ENCODE measurements around the gene SLC46A1.

Gene SLC46A1

GRCh38 chr17:28370035-28370743, 35.8 kb downstream of the SLC46A1 start, which contains the start of gene VTN:
TSS of gene VTN (minus strand) at chr17:28370307. CDS start at chr17:28370203, 104 bp downstream.
- DNase-seq (ENCODE audit: low spot score in 2 of 2) (no peak), ATAC-seq (replicated peaks; ENCODE audit: extremely low read depth, poor library complexity, severe bottlenecking) (no peak)
- Mint-ChIP-seq H3K27me3 (no peaks in the 10 kb centered on the region), H3K4me3 (peak within 1 kb of the TSS; percentile 90), H3K4me1 (peaks cover 22% of the 10 kb centered on the region), H3K9me3 (no peaks in the 10 kb centered on the region), H3K36me3 (ENCODE audit: insufficient read depth) (peaks cover 10% of the 10 kb centered on the region), H3K27ac (ENCODE audit: low read depth) (peak within 1 kb of the TSS; percentile 93)

DNA sequence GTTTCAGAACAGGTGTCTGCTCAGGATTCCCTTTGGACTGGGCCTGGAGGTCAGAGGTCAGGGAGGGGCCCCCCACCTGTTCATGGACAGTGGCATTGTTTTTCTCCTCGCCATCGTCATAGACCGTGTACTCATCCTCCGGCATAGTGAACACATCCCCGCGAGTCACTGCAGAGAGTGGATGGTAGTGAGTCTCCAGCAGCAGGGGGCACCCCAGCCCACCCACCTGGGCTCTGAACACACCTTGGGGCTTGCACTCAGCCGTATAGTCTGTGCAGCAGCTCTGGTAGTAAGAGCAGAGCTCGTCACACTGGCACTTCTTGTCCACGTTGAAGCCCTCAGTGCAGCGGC, 36.4 kb downstream of the SLC46A1 start:
- H3K4me1 Mint-ChIP-seq: peaks cover 22% of the 10 kb centered on the region
- peaks cover 10% of the 10 kb centered on the region for H3K36me3 Mint-ChIP-seq (ENCODE audit: insufficient read depth)
- H3K9me3 Mint-ChIP-seq: no peaks in the 10 kb centered on the region
- peak overlapping the region; percentile 90 for H3K4me3 Mint-ChIP-seq
- ATAC-seq (replicated peaks; ENCODE audit: extremely low read depth, poor library complexity, severe bottlenecking) (no peak), DNase-seq (ENCODE audit: low spot score in 2 of 2) (no peak)
- no peak overlapping the region for H3K27ac Mint-ChIP-seq (ENCODE audit: low read depth)
- no peaks in the 10 kb centered on the region for H3K27me3 Mint-ChIP-seq

- Mint-ChIP-seq H3K4me3 (no peak overlapping the region), H3K9me3 (no peaks in the 10 kb centered on the region), H3K27me3 (no peaks in the 10 kb centered on the region), H3K36me3 (ENCODE audit: insufficient read depth) (peaks cover 7% of the 10 kb centered on the region), H3K27ac (ENCODE audit: low read depth) (no peak overlapping the region), H3K4me1 (peaks cover 22% of the 10 kb centered on the region)
- DNase-seq (ENCODE audit: low spot score in 2 of 2) (no peak), ATAC-seq (replicated peaks; ENCODE audit: extremely low read depth, poor library complexity, severe bottlenecking) (no peak)
These were observed 36.9 kb downstream of the SLC46A1 start for GRCh38 chr17:28368915-28369683.

GRCh38 chr17:28368306-28368831, 37.6 kb downstream of the SLC46A1 start:
- Mint-ChIP-seq H3K36me3 (ENCODE audit: insufficient read depth) (peaks cover 10% of the 10 kb centered on the region), H3K4me3 (no peak overlapping the region), H3K27ac (ENCODE audit: low read depth) (no peak overlapping the region), H3K4me1 (peaks cover 18% of the 10 kb centered on the region), H3K27me3 (no peaks in the 10 kb centered on the region), H3K9me3 (no peaks in the 10 kb centered on the region)
- DNase-seq (ENCODE audit: low spot score in 2 of 2) (no peak), ATAC-seq (replicated peaks; ENCODE audit: extremely low read depth, poor library complexity, severe bottlenecking) (no peak)

DNA sequence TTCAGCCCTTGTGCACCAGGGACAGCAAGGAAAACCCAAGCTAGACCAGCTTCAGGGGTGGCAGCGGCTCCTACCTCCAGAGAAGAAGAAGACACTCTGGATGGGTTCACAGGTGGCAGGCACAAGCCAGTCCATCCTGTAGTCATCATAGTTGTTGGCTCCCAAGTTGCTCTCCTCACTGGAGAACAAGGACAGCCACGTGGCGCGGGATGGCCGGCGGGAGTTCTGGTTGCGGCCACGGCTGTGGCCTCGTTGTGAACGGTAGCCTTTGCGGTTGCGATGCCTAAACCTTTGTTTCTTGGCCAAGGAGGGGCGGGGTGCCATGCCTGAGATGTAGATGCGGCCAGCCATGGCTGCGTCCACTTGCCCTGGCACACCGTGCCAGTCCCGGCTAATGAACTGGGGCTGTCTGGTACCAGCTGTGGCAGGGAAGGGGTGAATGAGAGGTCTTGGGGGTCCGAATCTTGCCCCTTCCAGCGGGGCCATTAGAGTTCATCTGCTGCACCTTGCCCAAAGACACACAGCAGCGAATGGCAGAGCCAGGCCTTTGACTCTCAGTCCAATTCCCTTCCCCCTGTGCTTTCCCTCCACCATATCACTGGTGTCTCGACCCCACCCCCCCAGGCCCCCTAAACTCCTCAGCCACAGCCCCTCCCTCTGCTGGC, 38.2 kb downstream of the SLC46A1 start:
- Mint-ChIP-seq H3K4me3 (no peak overlapping the region), H3K36me3 (ENCODE audit: insufficient read depth) (peaks cover 10% of the 10 kb centered on the region), H3K4me1 (peaks cover 13% of the 10 kb centered on the region), H3K9me3 (no peaks in the 10 kb centered on the region), H3K27ac (ENCODE audit: low read depth) (no peak overlapping the region), H3K27me3 (no peaks in the 10 kb centered on the region)
- no peak for ATAC-seq (replicated peaks; ENCODE audit: extremely low read depth, poor library complexity, severe bottlenecking)
- no peak for DNase-seq (ENCODE audit: low spot score in 2 of 2)

DNA sequence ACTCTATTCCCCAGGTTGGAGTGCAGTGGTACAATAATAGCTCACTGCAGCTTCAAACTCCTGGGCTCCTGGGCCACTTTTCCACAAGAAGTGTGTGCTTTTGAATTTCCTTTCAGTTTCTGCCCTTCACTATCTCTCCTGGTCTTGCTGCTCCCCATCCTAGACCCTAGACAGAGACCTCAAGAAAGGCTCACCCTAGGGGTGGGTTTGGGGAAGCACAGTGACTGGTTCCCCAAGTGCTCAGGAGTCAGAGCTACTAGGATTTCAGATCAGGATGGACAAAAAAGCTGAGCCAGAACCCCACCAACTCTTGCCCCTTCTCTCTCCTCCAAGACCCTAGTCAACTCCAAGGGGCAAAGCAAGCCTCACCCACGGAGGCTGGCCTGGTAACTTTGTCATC, 39.4 kb downstream of the SLC46A1 start:
- H3K36me3 Mint-ChIP-seq (ENCODE audit: insufficient read depth): peaks cover 13% of the 10 kb centered on the region

DNA sequence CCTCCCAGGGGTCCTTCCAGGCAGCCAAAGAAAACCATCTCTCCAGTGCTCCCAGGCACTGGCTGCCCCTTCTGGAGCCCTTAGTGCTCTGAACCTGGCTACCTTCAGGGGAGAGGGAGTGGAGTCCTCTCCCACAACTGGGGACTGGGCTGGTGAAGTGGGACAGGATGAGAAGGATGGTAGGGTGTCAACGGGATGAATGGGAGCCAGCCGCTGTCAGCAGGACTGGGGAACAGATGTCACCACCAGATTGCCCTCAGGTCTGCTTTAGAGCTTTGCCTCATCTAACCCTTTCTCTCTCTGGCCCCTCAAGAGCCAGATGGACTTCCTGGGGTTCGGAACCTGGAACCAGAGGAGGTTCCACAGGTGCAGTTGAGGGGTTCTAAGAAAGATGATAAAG, 40.5 kb downstream of the SLC46A1 start:
- no peaks in the 10 kb centered on the region for H3K9me3 Mint-ChIP-seq
- no peaks in the 10 kb centered on the region for H3K4me1 Mint-ChIP-seq
- ATAC-seq (replicated peaks; ENCODE audit: extremely low read depth, poor library complexity, severe bottlenecking) (no peak), DNase-seq (ENCODE audit: low spot score in 2 of 2) (no peak)
- peaks cover 18% of the 10 kb centered on the region for H3K36me3 Mint-ChIP-seq (ENCODE audit: insufficient read depth)
- H3K27me3 Mint-ChIP-seq: no peaks in the 10 kb centered on the region
- H3K27ac Mint-ChIP-seq (ENCODE audit: low read depth): no peak overlapping the region
- H3K4me3 Mint-ChIP-seq: no peak overlapping the region

More for the DNA sequence above, 39.4 kb downstream of the SLC46A1 start:
- Mint-ChIP-seq H3K27me3 (no peaks in the 10 kb centered on the region), H3K9me3 (no peaks in the 10 kb centered on the region), H3K27ac (ENCODE audit: low read depth) (no peak overlapping the region), H3K4me1 (peaks cover 7% of the 10 kb centered on the region), H3K4me3 (no peak overlapping the region)
- no peak for ATAC-seq (replicated peaks; ENCODE audit: extremely low read depth, poor library complexity, severe bottlenecking)
- no peak for DNase-seq (ENCODE audit: low spot score in 2 of 2)

GRCh38 chr17:28364665-28365363, 41.2 kb downstream of the SLC46A1 start, which contains the start of gene SEBOX:
TSS of gene SEBOX (minus strand) at chr17:28365199. CDS start at chr17:28365151, 48 bp downstream.
- no peak within 1 kb of the TSS for H3K27ac Mint-ChIP-seq (ENCODE audit: low read depth)
- DNase-seq (ENCODE audit: low spot score in 2 of 2): no peak
- H3K4me3 Mint-ChIP-seq: no peak within 1 kb of the TSS
- ATAC-seq (replicated peaks; ENCODE audit: extremely low read depth, poor library complexity, severe bottlenecking): no peak
- peaks cover 18% of the 10 kb centered on the region for H3K36me3 Mint-ChIP-seq (ENCODE audit: insufficient read depth)
- H3K27me3 Mint-ChIP-seq: no peaks in the 10 kb centered on the region
- H3K9me3 Mint-ChIP-seq: no peaks in the 10 kb centered on the region
- H3K4me1 Mint-ChIP-seq: no peaks in the 10 kb centered on the region

DNA sequence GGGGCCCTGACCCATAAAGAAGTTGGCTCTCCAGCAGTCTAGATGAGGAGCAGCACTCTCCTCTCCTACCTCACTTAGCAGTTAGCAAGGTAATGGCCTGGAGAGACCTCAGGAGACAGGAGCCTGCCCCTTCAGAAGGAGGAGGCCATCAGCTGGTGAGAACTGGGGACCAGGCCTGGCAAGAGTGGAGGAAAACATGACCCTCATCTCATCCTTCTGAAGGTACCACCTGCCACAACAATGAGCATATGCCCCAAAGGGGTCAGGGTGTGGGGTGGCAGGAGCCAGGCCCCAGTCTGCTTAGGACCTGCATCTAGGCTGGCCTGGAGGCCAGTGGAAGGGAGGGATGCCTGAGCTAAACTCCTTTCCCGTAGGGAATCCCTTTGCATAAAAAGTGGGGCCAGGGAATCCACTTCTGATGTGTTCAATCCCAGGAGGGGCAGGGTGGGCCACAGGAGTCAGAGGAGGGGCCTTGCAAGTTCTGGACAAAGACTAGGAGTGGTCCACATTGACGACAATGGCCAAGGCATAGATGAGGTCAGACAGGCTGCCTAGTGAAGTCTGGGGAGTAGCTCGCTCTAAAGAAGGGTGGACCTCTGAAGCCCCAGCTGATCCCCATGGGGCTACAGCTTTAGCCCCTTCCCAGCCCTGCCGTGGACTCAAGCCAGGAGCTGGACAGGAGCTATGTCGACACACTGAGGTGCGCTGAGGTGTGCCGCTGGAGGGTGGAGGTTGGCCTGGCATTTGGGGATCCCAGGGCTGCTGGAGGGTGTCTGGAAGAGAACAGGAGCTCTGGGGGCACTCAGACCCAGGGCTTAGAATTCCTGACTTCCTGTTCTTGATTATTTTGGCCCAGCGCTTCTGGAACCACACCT, 42.0 kb downstream of the SLC46A1 start:
- ATAC-seq (replicated peaks; ENCODE audit: extremely low read depth, poor library complexity, severe bottlenecking) (no peak), DNase-seq (ENCODE audit: low spot score in 2 of 2) (no peak)
- peaks cover 22% of the 10 kb centered on the region for H3K36me3 Mint-ChIP-seq (ENCODE audit: insufficient read depth)
- no peaks in the 10 kb centered on the region for H3K27me3 Mint-ChIP-seq
- no peaks in the 10 kb centered on the region for H3K9me3 Mint-ChIP-seq
- no peaks in the 10 kb centered on the region for H3K4me1 Mint-ChIP-seq
- H3K27ac Mint-ChIP-seq (ENCODE audit: low read depth): no peak overlapping the region
- no peak overlapping the region for H3K4me3 Mint-ChIP-seq

GRCh38 chr17:28363186-28363585, 42.8 kb downstream of the SLC46A1 start:
- H3K27ac Mint-ChIP-seq (ENCODE audit: low read depth): no peak overlapping the region
- H3K27me3 Mint-ChIP-seq: no peaks in the 10 kb centered on the region
- no peak overlapping the region for H3K4me3 Mint-ChIP-seq
- ATAC-seq (replicated peaks; ENCODE audit: extremely low read depth, poor library complexity, severe bottlenecking) (no peak), DNase-seq (ENCODE audit: low spot score in 2 of 2) (no peak)
- peaks cover 3% of the 10 kb centered on the region for H3K4me1 Mint-ChIP-seq
- no peaks in the 10 kb centered on the region for H3K9me3 Mint-ChIP-seq
- H3K36me3 Mint-ChIP-seq (ENCODE audit: insufficient read depth): peaks cover 26% of the 10 kb centered on the region

DNA sequence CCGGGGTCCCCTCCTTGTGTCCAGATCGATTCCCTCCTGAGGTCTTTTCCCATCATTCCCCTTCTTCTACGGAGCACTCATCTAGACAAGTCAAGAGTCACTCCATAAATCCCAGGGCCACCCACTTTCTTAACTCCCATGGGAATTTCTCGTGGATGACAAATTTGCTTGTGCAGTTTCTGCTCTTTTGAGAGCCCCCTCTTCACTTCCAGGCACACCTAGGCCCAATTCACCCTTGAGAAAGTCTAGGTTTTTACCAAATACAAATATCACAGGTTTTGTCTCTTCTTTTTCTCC, 48.2 kb downstream of the SLC46A1 start:
- Mint-ChIP-seq H3K36me3 (ENCODE audit: insufficient read depth) (peaks cover 39% of the 10 kb centered on the region), H3K27ac (ENCODE audit: low read depth) (peak overlapping the region; percentile 94), H3K9me3 (no peaks in the 10 kb centered on the region), H3K4me3 (peak overlapping the region; percentile 93), H3K27me3 (no peaks in the 10 kb centered on the region), H3K4me1 (peaks cover 25% of the 10 kb centered on the region)
- DNase-seq (ENCODE audit: low spot score in 2 of 2): no peak
- ATAC-seq (replicated peaks; ENCODE audit: extremely low read depth, poor library complexity, severe bottlenecking): no peak
